ENCODE measurements around the gene LOXL1. TPM values are rescaled to one million over a fixed set of nuclear protein-coding genes. Genes with fewer than 3 reads are reported as not detected.

Gene LOXL1
- polyA plus RNA-seq, 1 donor (not counting 4 experiments of a cell fraction or from before 2014, with no cell fraction given): 8.8 TPM

DNA sequence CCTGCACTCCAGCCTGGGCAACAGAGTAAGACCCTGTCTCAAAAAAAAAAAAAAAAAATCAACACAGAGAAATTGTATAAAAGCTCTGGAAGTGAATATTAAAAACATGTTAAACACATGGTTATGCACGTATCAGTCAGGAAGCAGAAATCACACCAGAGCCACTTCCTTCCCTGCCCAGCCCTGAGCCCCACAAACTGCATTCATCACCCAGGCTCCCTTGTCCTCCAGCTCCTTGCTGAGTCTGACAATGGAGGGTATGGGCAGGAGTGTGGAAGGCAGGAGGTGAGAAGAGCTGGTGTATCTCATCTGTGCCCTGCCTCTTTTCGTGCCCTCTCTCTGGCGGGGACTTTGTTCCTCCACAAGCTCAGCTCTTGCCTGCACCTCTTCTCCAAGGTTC lies 12.1 kb upstream of the LOXL1 start:
- Histone ChIP-seq H4K20me1 (ENCODE audit: control insufficient read depth, extremely low read depth, insufficient read depth, low read length) (no peaks in the 10 kb centered on the region), H3K36me3 (ENCODE audit: control insufficient read depth in 2 of 2, extremely low read depth in 1 of 2, insufficient read depth in 2 of 2, low read length in 2 of 2) (no peaks in the 10 kb centered on the region), H2AFZ (ENCODE audit: control insufficient read depth, low read length) (no peak overlapping the region), H3K4me2 (ENCODE audit: control insufficient read depth, extremely low read depth, insufficient read depth, low read depth, low read length) (no peak overlapping the region), H3K79me2 (ENCODE audit: control insufficient read depth, insufficient read depth, low read length) (no peaks in the 10 kb centered on the region), H3K27ac (ENCODE audit: control insufficient read depth, insufficient read depth, low read length) (no peak overlapping the region), H3K27me3 (ENCODE audit: control insufficient read depth, extremely low read depth, insufficient read depth, low read length) (peaks cover 11% of the 10 kb centered on the region), H3K9me1 (ENCODE audit: control insufficient read depth, extremely low read depth, insufficient read depth, low read length) (no peaks in the 10 kb centered on the region), H3K9me3 (ENCODE audit: control insufficient read depth, low read depth, low read length) (no peaks in the 10 kb centered on the region), H3K9ac (ENCODE audit: control insufficient read depth, extremely low read depth, insufficient read depth, low read length) (no peak overlapping the region), H3K4me3 (ENCODE audit: control insufficient read depth in 2 of 3, extremely low read depth in 1 of 3, insufficient read depth in 2 of 3, low read depth in 1 of 3, low read length in 3 of 3) (no peak overlapping the region), H3K4me1 (ENCODE audit: control insufficient read depth, extremely low read depth, insufficient read depth, low read length) (no peaks in the 10 kb centered on the region)
- no peak for DNase-seq (ENCODE audit: low read depth, low spot score)
- dilution Hi-C loops (cut with MboI; ENCODE audit: extremely low pct_ligation_motif_present, low sequenced_read_pairs): no loop called here
- FAIRE-seq: no peak
- TF ChIP-seq, protein P1, sequence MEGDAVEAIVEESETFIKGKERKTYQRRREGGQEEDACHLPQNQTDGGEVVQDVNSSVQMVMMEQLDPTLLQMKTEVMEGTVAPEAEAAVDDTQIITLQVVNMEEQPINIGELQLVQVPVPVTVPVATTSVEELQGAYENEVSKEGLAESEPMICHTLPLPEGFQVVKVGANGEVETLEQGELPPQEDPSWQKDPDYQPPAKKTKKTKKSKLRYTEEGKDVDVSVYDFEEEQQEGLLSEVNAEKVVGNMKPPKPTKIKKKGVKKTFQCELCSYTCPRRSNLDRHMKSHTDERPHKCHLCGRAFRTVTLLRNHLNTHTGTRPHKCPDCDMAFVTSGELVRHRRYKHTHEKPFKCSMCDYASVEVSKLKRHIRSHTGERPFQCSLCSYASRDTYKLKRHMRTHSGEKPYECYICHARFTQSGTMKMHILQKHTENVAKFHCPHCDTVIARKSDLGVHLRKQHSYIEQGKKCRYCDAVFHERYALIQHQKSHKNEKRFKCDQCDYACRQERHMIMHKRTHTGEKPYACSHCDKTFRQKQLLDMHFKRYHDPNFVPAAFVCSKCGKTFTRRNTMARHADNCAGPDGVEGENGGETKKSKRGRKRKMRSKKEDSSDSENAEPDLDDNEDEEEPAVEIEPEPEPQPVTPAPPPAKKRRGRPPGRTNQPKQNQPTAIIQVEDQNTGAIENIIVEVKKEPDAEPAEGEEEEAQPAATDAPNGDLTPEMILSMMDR (optimal IDR thresholded peaks at IDR 0.05 in 1 of 3, IDR thresholded peaks at IDR 0.05 in 1 of 3, conservative IDR thresholded peaks at IDR 0.05 in 1 of 3; ENCODE audit: extremely low read depth in 1 of 3, insufficient read depth in 2 of 3, low read length in 3 of 3): no peak
- TF ChIP-seq EZH2 (IDR thresholded peaks at IDR 0.05; ENCODE audit: low read length): no peak

GRCh38 chr15:73915082-73915481 lies 11.2 kb upstream of the LOXL1 start:
- FAIRE-seq: no peak
- H3K4me1 ChIP-seq (ENCODE audit: control insufficient read depth, extremely low read depth, insufficient read depth, low read length): no peaks in the 10 kb centered on the region
- no peak overlapping the region for H3K9ac ChIP-seq (ENCODE audit: control insufficient read depth, extremely low read depth, insufficient read depth, low read length)
- H3K79me2 ChIP-seq (ENCODE audit: control insufficient read depth, insufficient read depth, low read length): no peaks in the 10 kb centered on the region
- no peaks in the 10 kb centered on the region for H3K9me1 ChIP-seq (ENCODE audit: control insufficient read depth, extremely low read depth, insufficient read depth, low read length)
- dilution Hi-C loops (cut with MboI; ENCODE audit: extremely low pct_ligation_motif_present, low sequenced_read_pairs): no loop called here
- H3K27me3 ChIP-seq (ENCODE audit: control insufficient read depth, extremely low read depth, insufficient read depth, low read length): peaks cover 11% of the 10 kb centered on the region
- no peak overlapping the region for H3K27ac ChIP-seq (ENCODE audit: control insufficient read depth, insufficient read depth, low read length)
- H3K36me3 ChIP-seq (ENCODE audit: control insufficient read depth in 2 of 2, extremely low read depth in 1 of 2, insufficient read depth in 2 of 2, low read length in 2 of 2): no peaks in the 10 kb centered on the region
- no peak for DNase-seq (ENCODE audit: low read depth, low spot score)
- TF ChIP-seq, protein P1 (optimal IDR thresholded peaks at IDR 0.05 in 1 of 3, IDR thresholded peaks at IDR 0.05 in 1 of 3, conservative IDR thresholded peaks at IDR 0.05 in 1 of 3; ENCODE audit: extremely low read depth in 1 of 3, insufficient read depth in 2 of 3, low read length in 3 of 3): no peak
- no peak for TF ChIP-seq EZH2 (IDR thresholded peaks at IDR 0.05; ENCODE audit: low read length)
- no peak overlapping the region for H3K4me2 ChIP-seq (ENCODE audit: control insufficient read depth, extremely low read depth, insufficient read depth, low read depth, low read length)
- H3K4me3 ChIP-seq (ENCODE audit: control insufficient read depth in 2 of 3, extremely low read depth in 1 of 3, insufficient read depth in 2 of 3, low read depth in 1 of 3, low read length in 3 of 3): no peak overlapping the region
- H2AFZ ChIP-seq (ENCODE audit: control insufficient read depth, low read length): no peak overlapping the region
- no peaks in the 10 kb centered on the region for H4K20me1 ChIP-seq (ENCODE audit: control insufficient read depth, extremely low read depth, insufficient read depth, low read length)
- no peaks in the 10 kb centered on the region for H3K9me3 ChIP-seq (ENCODE audit: control insufficient read depth, low read depth, low read length)

Data from keratinocyte (primary cell).